Sigmoid colon (tissue), 7 donors: Measurements from ENCODE around the gene CNOT1. TPM values are rescaled to one million over a fixed set of nuclear protein-coding genes. Genes with fewer than 3 reads are reported as not detected.

ENCODE experiments used
- DNase-seq: peaks from one replicate; pipeline ENCODE4 v3.0.0-alpha.2; 2019
- H3K27ac ChIP-seq, 4 donors: fragments of 200-600 bp; sonication (generic); one replicate each; pipeline ENCODE4 v1.5.1; 2016 to 2019; ENCODE audit warnings: mild to moderate bottlenecking in 1 of 4
- H3K27me3 ChIP-seq, 3 donors: fragments of 200-600 bp; sonication (generic); one replicate each; pipeline ENCODE4 v1.5.1; 2019; ENCODE audit warnings: mild to moderate bottlenecking in 1 of 3
- H3K36me3 ChIP-seq, 4 donors: fragments of 200-600 bp; sonication (generic); one replicate each; pipeline ENCODE4 v1.5.1; 2016 to 2019
- H3K4me1 ChIP-seq, 4 donors: fragments of 200-600 bp; sonication (generic); one replicate each; pipeline ENCODE4 v1.5.1; 2017 to 2019
- H3K4me3 ChIP-seq, 4 donors: fragments of 200-600 bp; sonication (generic); one replicate each; pipeline ENCODE4 v1.5.1; 2017 to 2019; ENCODE audit warnings: mild to moderate bottlenecking in 2 of 4, moderate library complexity in 1 of 4
- H3K9me3 ChIP-seq, 4 donors: fragments of 200-600 bp in 3 of 4; sonication (generic) in 3 of 4; one replicate each; pipeline versions ENCODE4 v1.5.1 to v1.6.1; 2013 to 2019
- EP300 ChIP-seq, 4 donors: sonication (generic); formaldehyde crosslinking; IDR thresholded peaks; one replicate each; pipeline ENCODE4 v1.6.1; 2017; ENCODE audit warnings: antibody characterized with exemption in 4 of 4
- POLR2A ChIP-seq, 2 donors: fragments of 450-650 bp; IDR thresholded peaks; one replicate each; pipeline ENCODE4 v1.6.1; 2016; ENCODE audit warnings: antibody characterized with exemption in 2 of 2, mild to moderate bottlenecking in 2 of 2, moderate library complexity in 2 of 2
- POLR2AphosphoS5 ChIP-seq, 4 donors: sonication (generic); formaldehyde crosslinking; IDR thresholded peaks; one replicate each; pipeline ENCODE4 v1.6.1; 2017; ENCODE audit warnings: antibody characterized with exemption in 4 of 4
- WGBS, 2 donors: extraction: QIAGEN DNeasy Blood & Tissue Kit; methylation state at CpG; one replicate each; pipeline ENCODE4 v1.1.7; 2013; 5-methylcytosine and 5-hydroxymethylcytosine counted together
- intact Hi-C: fragments of 100-400 bp; cut with DNase I; formaldehyde crosslinking; loops from one replicate; pipeline ENCODE4 v1.15.1; 2023
- polyA plus RNA-seq, 3 donors: library from polyadenylated mRNA; stranded (reverse); fragments of 200-250 nt; gene quantifications; one replicate each; pipeline ENCODE4 v1.2.3, GENCODE V29; 2013
- total RNA-seq, 4 donors: library from RNA; depleted of rRNA; stranded (reverse); fragments of >200 nt; gene quantifications; one replicate each; pipeline ENCODE4 v1.1.0, GENCODE V29; 2016
- TF ChIP-seq, protein P1 (sequence below), 4 experiments: fragments of 450-650 bp in 3 of 4; fragments of 200-600 bp in 1 of 4; IDR thresholded peaks; one replicate each; pipeline ENCODE4 v1.5.1; 2016 to 2019; ENCODE audit warnings: antibody characterized with exemption in 4 of 4, mild to moderate bottlenecking in 3 of 4, moderate library complexity in 2 of 4
- donor health status: healthy with polysubstance abuse.
- donor health status: Bipolar disorder and iron deficiency.
- donor health status: healthy.

Gene CNOT1
- total and polyA plus RNA-seq, 7 donors = 61.3 to 112 (median 79.6) TPM

DNA sequence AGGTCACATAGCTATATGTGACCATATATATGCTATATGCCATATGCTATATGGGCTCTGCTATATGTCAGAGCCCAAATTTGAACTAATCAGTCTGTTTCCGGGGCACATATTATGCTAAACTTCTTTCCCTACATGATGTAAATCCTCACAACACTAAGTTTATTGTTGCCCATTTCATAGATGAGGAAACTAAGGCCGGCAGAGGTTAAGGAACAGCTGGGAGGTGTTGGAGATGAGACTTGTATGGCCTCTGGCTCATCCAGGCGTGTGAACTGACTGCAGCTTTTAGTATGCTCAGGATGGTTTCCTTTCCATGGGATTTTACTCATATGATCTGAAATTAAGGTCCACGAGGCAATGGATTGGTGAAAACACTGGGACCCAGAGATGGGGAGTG lies 17.5 kb upstream of the CNOT1 start:
- DNase-seq = no peak
- Histone ChIP-seq H3K9me3 (no peaks in the 10 kb centered on the region), H3K4me1 (no peaks in the 10 kb centered on the region), H3K4me3 (no peak overlapping the region), H3K27me3 (no peaks in the 10 kb centered on the region), H3K36me3 (no peaks in the 10 kb centered on the region), H3K27ac (no peak overlapping the region)
- intact Hi-C loops = no loop called here
- 88 to 92% methylated on average over 4 of the region's 4 CpGs for WGBS, 2 donors
- TF ChIP-seq EP300 (IDR thresholded peaks at IDR 0.05) = no peak
- TF ChIP-seq, protein P1, sequence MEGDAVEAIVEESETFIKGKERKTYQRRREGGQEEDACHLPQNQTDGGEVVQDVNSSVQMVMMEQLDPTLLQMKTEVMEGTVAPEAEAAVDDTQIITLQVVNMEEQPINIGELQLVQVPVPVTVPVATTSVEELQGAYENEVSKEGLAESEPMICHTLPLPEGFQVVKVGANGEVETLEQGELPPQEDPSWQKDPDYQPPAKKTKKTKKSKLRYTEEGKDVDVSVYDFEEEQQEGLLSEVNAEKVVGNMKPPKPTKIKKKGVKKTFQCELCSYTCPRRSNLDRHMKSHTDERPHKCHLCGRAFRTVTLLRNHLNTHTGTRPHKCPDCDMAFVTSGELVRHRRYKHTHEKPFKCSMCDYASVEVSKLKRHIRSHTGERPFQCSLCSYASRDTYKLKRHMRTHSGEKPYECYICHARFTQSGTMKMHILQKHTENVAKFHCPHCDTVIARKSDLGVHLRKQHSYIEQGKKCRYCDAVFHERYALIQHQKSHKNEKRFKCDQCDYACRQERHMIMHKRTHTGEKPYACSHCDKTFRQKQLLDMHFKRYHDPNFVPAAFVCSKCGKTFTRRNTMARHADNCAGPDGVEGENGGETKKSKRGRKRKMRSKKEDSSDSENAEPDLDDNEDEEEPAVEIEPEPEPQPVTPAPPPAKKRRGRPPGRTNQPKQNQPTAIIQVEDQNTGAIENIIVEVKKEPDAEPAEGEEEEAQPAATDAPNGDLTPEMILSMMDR (IDR thresholded peaks at IDR 0.05) = no peak
- TF ChIP-seq POLR2AphosphoS5 (IDR thresholded peaks at IDR 0.05) = no peak
- no peak for TF ChIP-seq POLR2A (IDR thresholded peaks at IDR 0.05)

DNA sequence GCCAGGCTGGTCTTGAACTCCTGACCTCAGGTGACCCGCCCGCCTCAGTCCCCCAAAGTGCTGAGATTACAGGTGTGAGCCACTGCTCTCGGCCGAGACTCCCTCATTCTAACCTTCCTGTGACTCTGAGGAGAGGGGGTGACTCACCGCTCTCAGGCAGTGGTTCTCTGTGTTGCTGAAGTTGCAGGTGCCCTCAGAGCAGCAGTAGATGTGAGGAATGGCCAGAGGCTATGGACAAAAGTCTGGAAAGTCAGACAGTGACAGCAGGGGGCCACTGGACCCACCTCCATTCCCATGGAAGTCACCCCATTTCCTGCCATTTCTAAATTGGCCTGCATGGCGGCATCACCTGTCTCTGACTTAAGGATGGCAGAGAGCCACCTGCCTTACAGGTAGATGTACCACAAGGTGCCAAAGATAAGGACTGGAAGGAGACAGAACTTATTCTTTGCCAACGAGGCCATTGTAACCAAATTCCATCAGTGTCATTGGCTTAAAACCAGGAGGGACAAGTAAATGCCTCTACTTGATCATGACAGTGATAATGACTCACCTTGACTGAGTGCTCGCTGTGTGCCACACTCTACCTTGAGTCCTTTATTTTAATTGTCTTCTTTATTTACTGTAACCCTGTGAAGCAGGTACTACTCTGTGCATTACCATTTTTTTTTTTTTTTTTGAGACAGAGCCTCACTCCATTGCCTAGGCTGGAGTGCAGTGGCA lies 15.3 kb upstream of the CNOT1 start:
- intact Hi-C loops = no loop called here
- DNase-seq = no peak
- 85 to 86% methylated on average over 8 of the region's 8 CpGs for WGBS, 2 donors

DNA sequence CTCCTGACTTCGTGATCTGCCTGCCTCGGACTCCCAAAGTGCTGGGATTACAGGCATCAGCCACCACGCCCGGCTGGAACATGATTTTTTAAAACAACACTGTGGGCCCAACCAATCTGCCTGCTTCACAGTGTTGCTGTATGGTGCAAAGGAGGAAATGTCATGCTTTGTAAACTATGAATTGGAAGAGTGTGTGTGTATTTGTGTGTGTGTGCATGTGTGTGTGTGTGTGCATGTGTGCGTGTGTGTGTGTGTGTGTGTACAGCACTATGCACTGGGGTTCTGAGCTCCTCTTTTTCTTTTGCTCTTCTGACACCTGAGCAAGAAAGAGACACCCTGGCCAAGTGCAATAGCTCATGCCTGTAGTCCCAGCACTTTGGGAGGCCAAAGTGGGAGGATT lies 14.5 kb upstream of the CNOT1 start:
- H3K36me3 ChIP-seq = no peaks in the 10 kb centered on the region
- no peak overlapping the region for H3K27ac ChIP-seq
- no peak overlapping the region for H3K4me3 ChIP-seq
- intact Hi-C loops = no loop called here
- no peak for DNase-seq
- 80 to 92% methylated on average over 5 of the region's 5 CpGs for WGBS, 2 donors
- H3K4me1 ChIP-seq = no peaks in the 10 kb centered on the region
- TF ChIP-seq, protein P1 (IDR thresholded peaks at IDR 0.05) = no peak
- no peak for TF ChIP-seq EP300 (IDR thresholded peaks at IDR 0.05)
- TF ChIP-seq POLR2AphosphoS5 (IDR thresholded peaks at IDR 0.05) = no peak
- TF ChIP-seq POLR2A (IDR thresholded peaks at IDR 0.05) = no peak
- no peaks in the 10 kb centered on the region for H3K27me3 ChIP-seq
- no peaks in the 10 kb centered on the region for H3K9me3 ChIP-seq

More for the DNA sequence above, 15.3 kb upstream of the CNOT1 start:
- no peak overlapping the region for H3K4me3 ChIP-seq
- no peaks in the 10 kb centered on the region for H3K27me3 ChIP-seq
- TF ChIP-seq, protein P1 (IDR thresholded peaks at IDR 0.05) = no peak
- no peak for TF ChIP-seq POLR2A (IDR thresholded peaks at IDR 0.05)
- TF ChIP-seq POLR2AphosphoS5 (IDR thresholded peaks at IDR 0.05) = no peak
- no peak for TF ChIP-seq EP300 (IDR thresholded peaks at IDR 0.05)
- no peaks in the 10 kb centered on the region for H3K36me3 ChIP-seq
- no peaks in the 10 kb centered on the region for H3K4me1 ChIP-seq
- H3K9me3 ChIP-seq = no peaks in the 10 kb centered on the region
- H3K27ac ChIP-seq = no peak overlapping the region

DNA sequence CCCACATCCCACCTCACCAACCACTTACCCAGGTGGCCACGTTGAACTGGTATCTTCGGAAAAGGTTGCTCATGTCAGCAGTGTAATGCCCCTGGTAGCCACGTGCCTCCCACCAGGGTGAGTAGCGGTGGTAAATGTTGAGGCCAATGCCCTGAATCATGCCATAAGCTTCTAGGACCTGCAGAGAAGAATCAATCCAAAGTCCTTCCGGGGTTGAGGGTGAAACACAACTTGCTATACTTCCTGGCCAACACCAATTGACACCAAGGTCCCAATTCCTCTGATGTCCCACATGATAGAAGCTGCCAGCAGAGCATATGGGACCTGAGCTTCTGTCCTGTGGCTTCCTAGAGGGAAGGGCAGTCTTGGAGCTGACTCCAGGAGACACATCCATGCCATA lies 11.3 kb upstream of the CNOT1 start:
- 90 to 91% methylated on average over 5 of the region's 5 CpGs for WGBS, 2 donors
- intact Hi-C loops = no loop called here
- no peak for DNase-seq
- Histone ChIP-seq H3K36me3 (no peaks in the 10 kb centered on the region), H3K4me3 (no peak overlapping the region), H3K4me1 (no peaks in the 10 kb centered on the region), H3K27me3 (no peaks in the 10 kb centered on the region), H3K27ac (no peak overlapping the region), H3K9me3 (no peaks in the 10 kb centered on the region)
- TF ChIP-seq, protein P1 (IDR thresholded peaks at IDR 0.05) = no peak
- TF ChIP-seq POLR2A (IDR thresholded peaks at IDR 0.05) (no peak), POLR2AphosphoS5 (IDR thresholded peaks at IDR 0.05) (no peak), EP300 (IDR thresholded peaks at IDR 0.05) (no peak)

DNA sequence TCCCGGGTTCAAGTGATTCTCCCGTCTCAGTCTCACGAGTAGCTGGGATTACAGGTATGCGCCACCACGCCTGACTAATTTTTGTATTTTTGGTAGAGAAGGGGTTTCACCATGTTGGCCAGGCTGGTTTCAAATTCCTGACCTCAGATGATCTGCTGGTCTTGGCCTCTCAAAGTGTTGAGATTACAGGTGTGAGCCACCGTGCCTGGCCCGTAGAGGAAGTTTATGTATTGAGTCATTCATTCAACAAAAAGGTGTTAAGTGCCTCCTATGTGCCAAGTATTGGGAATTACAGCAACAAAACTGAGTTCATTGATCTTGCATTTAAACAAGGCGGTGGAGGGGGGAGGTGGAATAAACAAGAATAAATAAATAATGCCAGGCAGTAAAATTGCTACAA lies 10.2 kb upstream of the CNOT1 start:
- H3K36me3 ChIP-seq = no peaks in the 10 kb centered on the region
- H3K27me3 ChIP-seq = no peaks in the 10 kb centered on the region
- TF ChIP-seq EP300 (IDR thresholded peaks at IDR 0.05) (no peak), POLR2A (IDR thresholded peaks at IDR 0.05) (no peak), POLR2AphosphoS5 (IDR thresholded peaks at IDR 0.05) (no peak)
- TF ChIP-seq, protein P1 (IDR thresholded peaks at IDR 0.05) = no peak
- no peaks in the 10 kb centered on the region for H3K9me3 ChIP-seq
- H3K27ac ChIP-seq = no peak overlapping the region
- no peak overlapping the region for H3K4me3 ChIP-seq
- H3K4me1 ChIP-seq = no peaks in the 10 kb centered on the region
- 74 to 84% methylated on average over 8 of the region's 8 CpGs for WGBS, 2 donors
- intact Hi-C loops = loop anchor here (10.0 kb wide), 1 partner anchor 1175 kb away; the partner anchor contains the start of gene POLR2C
- DNase-seq = no peak
